Thoracic aorta (tissue), 2 donors: Measurements from ENCODE around the gene BPIFB4. TPM values are rescaled to one million over a fixed set of nuclear protein-coding genes. Genes with fewer than 3 reads are reported as not detected.

Source experiments
- ATAC-seq: fragments of 150-250 bp; one replicate; pipeline ENCODE4 v1.8.0; 2017; ENCODE audit warnings: low read depth; ENCODE audit not compliant: insufficient number of reproducible peaks, low FRiP score
- DNase-seq: peaks from one replicate; pipeline ENCODE4 v3.0.0-alpha.2; 2020; ENCODE audit warnings: low spot score
- H3K27ac ChIP-seq, 2 donors: fragments of 200-600 bp; sonication (generic); 1 replicate in 1 of 2; 2 replicates in 1 of 2; pipeline ENCODE4 v1.5.1; 2016; ENCODE audit warnings: mild to moderate bottlenecking in 2 of 2, moderate library complexity in 2 of 2
- H3K27me3 ChIP-seq: fragments of 200-600 bp; sonication (generic); replicated peaks from 2 replicates; pipeline ENCODE4 v1.6.0; 2016; ENCODE audit warnings: mild to moderate bottlenecking; ENCODE audit not compliant: insufficient read depth
- H3K36me3 ChIP-seq: fragments of 200-600 bp; sonication (generic); one replicate; pipeline ENCODE4 v1.5.1; 2016
- H3K4me1 ChIP-seq, 2 donors: fragments of 200-600 bp; sonication (generic); 1 replicate in 1 of 2; 2 replicates in 1 of 2; pipeline versions ENCODE4 v1.5.1 to v1.6.0; 2016; ENCODE audit warnings: low read depth in 2 of 2, mild to moderate bottlenecking in 1 of 2; ENCODE audit not compliant: control insufficient read depth in 1 of 2
- H3K4me3 ChIP-seq: fragments of 200-600 bp; sonication (generic); 2 replicates; pipeline ENCODE4 v1.5.1; 2016; ENCODE audit warnings: mild to moderate bottlenecking
- H3K9me3 ChIP-seq: fragments of 200-600 bp; sonication (generic); 2 replicates; pipeline ENCODE4 v1.5.1; 2016
- CTCF ChIP-seq: fragments of 200-600 bp; sonication (generic); IDR thresholded peaks from one replicate; pipeline ENCODE4 v1.5.1; 2019; ENCODE audit warnings: antibody characterized with exemption
- total RNA-seq, 2 donors: library from RNA; depleted of rRNA; stranded (reverse); fragments of >200 nt; gene quantifications; one replicate each; pipeline versions ENCODE4 v1.1.0 to v1.2.3, GENCODE V29; 2016

Gene BPIFB4
- total RNA-seq, 2 donors from 2014 or later, result not detected

GRCh38 chr20:33148040-33148439 is 68.6 kb downstream of the BPIFB4 start:
- Histone ChIP-seq H3K36me3 (no peaks in the 10 kb centered on the region), H3K27ac (no peak overlapping the region), H3K27me3 (no peaks in the 10 kb centered on the region), H3K4me3 (no peak overlapping the region), H3K9me3 (no peaks in the 10 kb centered on the region), H3K4me1 (no peaks in the 10 kb centered on the region)
- ATAC-seq, result no peak
- no peak for DNase-seq
- no peak for TF ChIP-seq CTCF

- no peaks in the 10 kb centered on the region for H3K27me3 ChIP-seq
- no peaks in the 10 kb centered on the region for H3K9me3 ChIP-seq
- DNase-seq, result no peak
- TF ChIP-seq CTCF, result no peak
- no peaks in the 10 kb centered on the region for H3K36me3 ChIP-seq
- no peak overlapping the region for H3K4me3 ChIP-seq
- ATAC-seq, result no peak
- no peak overlapping the region for H3K27ac ChIP-seq
- no peaks in the 10 kb centered on the region for H3K4me1 ChIP-seq
These were observed 74.8 kb downstream of the BPIFB4 start for GRCh38 chr20:33154252-33154651.

- ATAC-seq, result no peak
- TF ChIP-seq CTCF, result no peak
- H3K4me1 ChIP-seq, result no peaks in the 10 kb centered on the region
- no peak overlapping the region for H3K27ac ChIP-seq
- no peaks in the 10 kb centered on the region for H3K9me3 ChIP-seq
- no peaks in the 10 kb centered on the region for H3K36me3 ChIP-seq
- no peak for DNase-seq
- H3K27me3 ChIP-seq, result no peaks in the 10 kb centered on the region
- H3K4me3 ChIP-seq, result no peak overlapping the region
These were observed 79.4 kb downstream of the BPIFB4 start for GRCh38 chr20:33158637-33159385.

- no peaks in the 10 kb centered on the region for H3K9me3 ChIP-seq
- no peaks in the 10 kb centered on the region for H3K36me3 ChIP-seq
- H3K4me3 ChIP-seq, result no peak overlapping the region
- no peak for TF ChIP-seq CTCF
- no peak overlapping the region for H3K27ac ChIP-seq
- H3K4me1 ChIP-seq, result no peaks in the 10 kb centered on the region
- no peaks in the 10 kb centered on the region for H3K27me3 ChIP-seq
- ATAC-seq (no peak), DNase-seq (no peak)
These were observed 80.3 kb downstream of the BPIFB4 start for GRCh38 chr20:33159713-33160112.

- H3K27ac ChIP-seq, result no peak overlapping the region
- no peak overlapping the region for H3K4me3 ChIP-seq
- no peaks in the 10 kb centered on the region for H3K27me3 ChIP-seq
- TF ChIP-seq CTCF, result no peak
- no peak for DNase-seq
- ATAC-seq, result no peak
- no peaks in the 10 kb centered on the region for H3K4me1 ChIP-seq
- no peaks in the 10 kb centered on the region for H3K9me3 ChIP-seq
- H3K36me3 ChIP-seq, result no peaks in the 10 kb centered on the region
These were observed 81.2 kb downstream of the BPIFB4 start for GRCh38 chr20:33160681-33161080.

Other genes starting within 250 kb of the BPIFB4 start
- 1 to 10 TPM; 1.5 to 2.9 TPM for gene EFCAB8, start 220.7 kb upstream of the BPIFB4 start, total RNA-seq
- not detected for gene SUN5, start 75.2 kb upstream of the BPIFB4 start, total RNA-seq
- gene BPIFB2, start 71.9 kb upstream of the BPIFB4 start, total RNA-seq, result not detected
- not detected for gene BPIFB6, start 48.0 kb upstream of the BPIFB4 start, total RNA-seq
- not detected for gene BPIFB3, start 25.7 kb upstream of the BPIFB4 start, total RNA-seq
- gene BPIFA2, start 88.5 kb downstream of the BPIFB4 start, total RNA-seq, result not detected
- gene BPIFA3, start 137.7 kb downstream of the BPIFB4 start, total RNA-seq, result not detected
- not detected for gene BPIFA1, start 156.4 kb downstream of the BPIFB4 start, total RNA-seq
- not detected for gene BPIFB1, start 203.6 kb downstream of the BPIFB4 start, total RNA-seq